Measurements from ENCODE around the gene POLR2I.
"Not testable (repeated sequence)": the region's sequence is repeated elsewhere in the genome, so short reads cannot be mapped to it uniquely, and the experiment has no call there.

The POLR2I gene

GRCh38 chr19:36131221-36131620 lies 16.5 kb upstream of the POLR2I start:
- DNase-seq = not testable (repeated sequence)

GRCh38 chr19:36128392-36128736 lies 13.7 kb upstream of the POLR2I start:
- DNase-seq = no peak

- no peak for DNase-seq
Observed at GRCh38 chr19:36125557-36125956, 10.9 kb upstream of the POLR2I start.

DNA sequence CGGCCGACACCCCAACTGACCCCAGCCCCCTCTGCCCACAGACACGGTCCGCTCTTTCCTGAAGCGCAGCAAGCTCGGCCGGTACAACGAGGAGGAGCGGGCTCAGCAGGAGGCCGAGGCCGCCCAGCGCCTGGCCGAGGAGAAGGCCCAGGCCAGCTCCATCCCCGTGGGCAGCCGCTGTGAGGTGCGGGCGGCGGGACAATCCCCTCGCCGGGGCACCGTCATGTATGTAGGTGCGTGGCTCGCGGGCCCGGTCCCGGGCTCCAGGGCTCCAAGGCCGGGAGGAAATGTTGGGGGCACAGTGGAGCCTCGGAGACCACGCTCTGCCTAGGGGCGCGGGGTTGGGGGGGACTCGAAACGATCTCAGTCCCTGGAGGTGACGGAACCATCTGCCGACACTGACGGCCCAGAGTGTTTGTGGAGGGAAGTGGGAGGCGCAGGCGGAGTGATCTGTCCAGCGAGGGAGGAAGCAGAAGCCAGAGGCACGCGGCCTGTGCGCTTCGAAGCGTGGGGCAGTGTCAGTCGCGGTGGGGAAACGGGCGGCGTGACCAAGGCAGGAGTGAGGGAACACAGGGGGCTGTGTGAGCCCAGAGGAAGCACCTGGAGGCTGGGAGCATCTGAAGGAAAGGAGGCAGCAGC lies 6.9 kb upstream of the POLR2I start:
- no peak for DNase-seq

DNA sequence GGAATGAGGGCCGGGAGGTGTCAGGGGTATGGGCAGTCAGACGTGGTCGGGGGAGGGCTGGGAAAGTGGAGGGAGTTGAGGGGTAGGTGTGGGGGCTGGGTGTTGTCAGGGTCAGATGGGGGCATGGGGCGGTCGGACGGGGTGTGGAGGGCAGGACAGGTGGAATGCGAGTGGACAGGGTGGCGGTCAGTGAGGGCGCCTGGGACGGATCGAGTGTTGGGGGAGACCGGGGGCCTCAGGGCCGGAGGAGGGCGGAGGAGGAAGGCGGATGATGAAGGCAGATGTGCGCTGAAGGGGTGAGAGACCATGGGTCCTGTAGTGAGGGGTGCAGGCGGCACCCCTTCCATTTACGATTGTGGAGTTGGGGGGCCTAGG lies 6.3 kb upstream of the POLR2I start:
- no peak for DNase-seq

GRCh38 chr19:36120092-36120983 lies 5.7 kb upstream of the POLR2I start:
- no peak for DNase-seq

DNA sequence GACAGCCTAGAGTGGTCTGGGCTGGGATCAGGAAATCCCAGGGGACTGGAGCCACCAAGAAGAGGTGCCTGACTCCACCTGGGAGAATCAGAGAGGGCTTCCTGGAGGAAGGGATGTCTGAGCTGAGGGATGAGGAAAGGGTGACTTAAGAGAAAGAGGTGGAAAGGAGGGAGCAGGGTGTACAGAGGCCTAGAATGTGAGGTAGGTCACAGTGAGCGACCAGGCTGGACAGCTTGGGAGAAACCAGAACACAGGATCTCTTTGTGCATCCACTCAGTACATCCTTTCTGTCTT lies 1.6 kb upstream of the POLR2I start:
- DNase-seq = no peak

DNA sequence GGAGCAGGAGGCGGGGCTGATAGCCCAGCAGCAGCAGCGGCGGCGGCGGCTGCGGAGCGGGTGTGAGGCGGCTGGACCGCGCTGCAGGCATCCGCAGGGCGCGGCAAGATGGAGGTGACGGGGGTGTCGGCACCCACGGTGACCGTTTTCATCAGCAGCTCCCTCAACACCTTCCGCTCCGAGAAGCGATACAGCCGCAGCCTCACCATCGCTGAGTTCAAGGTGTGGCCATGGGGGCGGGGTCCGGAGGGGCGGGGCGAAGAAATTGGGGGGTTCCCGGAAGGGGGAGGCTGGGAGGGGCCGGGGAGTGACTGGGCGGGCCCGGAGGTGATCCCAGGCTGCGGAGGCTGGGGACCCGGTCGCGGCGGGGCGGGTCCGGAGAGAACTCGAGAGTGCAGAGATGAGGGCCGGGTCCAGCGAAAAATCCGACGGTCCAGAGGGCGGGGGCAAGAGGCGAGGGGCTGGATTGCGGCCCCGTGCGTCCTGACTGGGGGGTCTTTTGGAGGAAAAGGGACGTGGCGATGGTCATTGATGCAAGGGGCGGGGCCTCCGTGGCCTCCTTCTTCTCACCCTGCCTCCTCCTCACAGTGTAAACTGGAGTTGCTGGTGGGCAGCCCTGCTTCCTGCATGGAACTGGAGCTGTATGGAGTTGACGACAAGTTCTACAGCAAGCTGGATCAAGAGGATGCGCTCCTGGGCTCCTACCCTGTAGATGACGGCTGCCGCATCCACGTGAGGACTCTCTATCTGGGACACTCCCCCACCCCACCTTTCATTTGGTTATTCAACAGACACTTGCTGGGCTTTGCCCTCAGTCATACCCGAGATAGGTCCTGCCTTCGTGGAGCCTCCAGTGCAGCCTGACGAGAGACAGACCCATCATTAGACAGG lies 1.0 kb upstream of the POLR2I start, which contains the start of gene TBCB:
TBCB (plus strand) TSS at position 16 of the 891 bp plus-strand sequence; CDS start at position 109, 93 bp downstream.
- peak; percentile 70 for DNase-seq

DNA sequence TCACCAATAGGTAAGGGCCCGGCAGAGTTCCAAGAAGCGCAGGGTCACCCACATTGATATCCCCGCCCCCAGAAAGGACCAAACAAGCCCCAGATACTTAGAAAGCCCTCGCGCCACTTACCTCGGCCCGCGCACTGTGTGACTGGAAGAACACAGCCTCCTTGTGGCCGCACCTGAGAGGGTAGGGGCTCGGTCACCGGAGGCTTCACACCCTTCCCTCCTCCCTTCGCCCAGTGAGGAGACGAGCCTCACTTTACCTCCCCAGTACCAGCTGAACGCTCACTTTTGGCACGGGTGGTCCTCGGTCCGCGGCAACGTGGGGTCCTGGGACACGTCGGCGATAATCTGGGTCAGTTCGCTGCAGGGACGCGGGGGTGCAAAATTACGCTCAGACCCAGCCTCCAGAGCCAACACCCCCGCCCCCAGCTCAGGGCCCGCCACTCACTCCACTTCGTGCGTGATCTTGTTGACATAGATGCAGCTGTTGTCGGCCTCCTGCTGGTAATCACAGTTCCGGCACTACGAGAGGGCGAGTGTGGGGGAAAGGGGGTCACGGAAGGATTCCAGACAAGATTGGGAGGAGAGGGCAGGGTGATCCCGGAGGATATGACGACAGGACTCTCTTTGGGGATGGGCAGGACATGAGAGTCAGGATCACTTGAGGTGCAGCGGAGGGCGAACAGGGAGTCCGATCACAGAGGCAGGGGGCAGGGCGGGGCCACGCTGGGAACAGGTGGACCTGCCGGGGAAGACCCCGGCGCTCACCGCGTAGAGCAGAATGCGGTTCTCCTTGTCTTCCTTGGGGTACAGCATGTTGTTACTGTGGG lies 568 bp downstream of the POLR2I start:
- no peak for DNase-seq

DNA sequence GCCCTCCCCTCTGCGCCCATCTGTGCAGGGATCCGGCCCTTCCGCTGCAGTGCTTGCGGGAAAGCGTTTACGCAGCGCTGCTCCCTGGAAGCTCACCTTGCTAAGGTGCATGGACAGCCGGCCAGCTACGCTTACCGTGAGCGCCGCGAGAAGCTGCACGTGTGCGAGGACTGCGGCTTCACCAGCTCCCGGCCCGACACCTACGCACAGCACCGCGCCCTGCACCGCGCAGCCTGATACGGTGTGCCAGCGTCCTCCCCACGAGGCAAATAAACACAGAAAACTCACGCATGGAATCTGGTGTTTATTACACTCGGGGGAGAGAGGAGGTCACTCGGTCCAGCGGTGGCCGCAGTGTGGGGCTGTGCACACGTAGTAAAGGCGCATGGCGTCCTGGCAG lies 1.2 kb downstream of the POLR2I start:
- no peak for DNase-seq

DNA sequence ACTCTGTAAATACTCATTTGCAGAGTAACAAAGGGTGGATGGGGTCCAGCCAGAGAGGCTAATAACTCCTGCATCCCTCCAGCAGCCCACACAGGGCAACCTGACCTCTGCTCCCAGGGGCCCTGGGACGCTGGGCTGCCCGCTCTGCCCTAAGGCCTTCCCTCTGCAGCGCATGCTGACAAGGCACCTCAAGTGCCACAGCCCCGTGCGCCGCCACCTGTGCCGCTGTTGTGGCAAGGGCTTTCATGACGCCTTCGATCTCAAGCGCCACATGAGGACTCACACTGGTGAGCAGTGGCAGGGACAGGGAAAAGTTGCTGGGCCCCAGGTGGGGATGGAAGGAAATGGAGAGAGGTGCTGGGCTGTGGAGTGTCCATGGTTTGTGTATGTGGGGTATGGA lies 2.0 kb downstream of the POLR2I start:
- DNase-seq = no peak

GRCh38 chr19:36111200-36111539 lies 3.5 kb downstream of the POLR2I start:
- DNase-seq = no peak

DNA sequence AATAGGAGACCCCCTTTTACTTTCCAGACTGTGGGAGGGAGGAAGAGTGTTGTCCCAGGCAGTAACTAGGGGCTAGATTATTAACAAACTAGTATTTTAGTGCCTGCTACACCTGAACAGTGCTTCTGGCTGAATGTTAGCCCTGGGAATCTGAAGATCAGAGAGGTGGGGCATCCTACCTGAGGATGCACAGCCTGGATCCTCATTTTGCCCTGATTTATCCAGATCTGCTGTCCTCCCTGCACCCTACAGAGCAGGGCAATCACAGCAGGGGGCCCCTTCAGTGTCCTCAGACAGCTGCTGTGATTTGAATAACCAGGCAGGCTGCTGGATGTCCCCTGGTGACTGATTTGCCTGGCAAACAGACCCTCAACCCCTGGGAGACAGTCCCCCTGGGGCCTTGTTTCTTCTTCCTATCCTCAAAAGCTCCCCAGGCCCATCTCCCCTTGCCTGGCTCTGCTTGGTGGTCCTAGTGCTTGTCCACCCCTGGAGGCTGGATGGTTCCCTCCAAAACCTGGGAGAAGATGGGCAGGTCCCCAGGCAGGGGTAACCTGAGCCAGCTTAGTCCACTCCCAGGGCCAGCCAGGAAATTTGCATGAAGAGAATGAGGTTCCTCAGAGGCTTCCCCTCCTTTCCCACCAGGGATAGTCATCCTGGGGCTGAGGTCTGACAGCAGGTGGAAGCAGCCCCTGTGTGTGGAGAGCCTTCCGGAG lies 4.0 kb downstream of the POLR2I start, which contains the start of gene OVOL3:
OVOL3 (plus strand) TSS at position 657 of the 713 bp plus-strand sequence. CDS start 60 bp downstream, outside the sequence.
- no peak for DNase-seq

DNA sequence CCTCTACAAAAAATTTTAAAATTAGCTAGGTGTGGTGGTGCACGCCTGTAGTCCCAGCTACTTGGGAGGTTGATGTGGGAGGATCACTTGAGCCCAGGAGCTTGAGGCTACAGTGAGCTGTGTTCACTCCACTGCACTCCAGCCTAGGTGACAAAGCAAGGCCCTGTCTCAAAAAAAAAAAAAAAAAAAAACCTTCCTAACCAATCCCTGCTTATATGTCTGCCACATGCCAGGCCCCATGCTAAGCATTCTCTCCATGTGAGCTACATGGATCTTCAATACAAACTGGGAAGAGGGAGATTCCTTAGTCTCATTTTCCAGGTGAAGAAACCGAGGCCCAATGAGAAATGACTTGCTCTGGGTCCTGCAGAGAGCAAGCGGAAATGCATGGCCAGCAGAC lies 6.0 kb downstream of the POLR2I start:
- DNase-seq = no peak

DNA sequence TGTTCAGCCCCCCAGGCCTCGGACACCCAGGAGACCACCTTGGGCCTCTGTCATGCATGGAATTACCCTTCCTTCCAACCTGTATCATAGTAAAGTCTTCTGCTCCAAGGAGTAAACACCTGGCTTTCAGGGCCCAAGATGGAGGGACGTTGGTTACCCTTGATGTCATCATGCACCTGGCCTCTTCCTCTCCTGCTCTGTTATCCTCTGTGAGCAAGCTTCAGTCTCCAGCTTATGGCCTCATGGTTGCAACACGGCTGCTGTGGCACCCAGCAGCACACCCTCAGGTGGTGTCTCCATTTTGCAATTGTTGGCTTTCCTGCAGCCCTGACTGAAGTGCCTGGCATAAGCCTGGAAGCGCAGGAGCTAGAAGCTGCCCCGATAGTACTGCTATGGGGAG lies 7.7 kb downstream of the POLR2I start:
- no peak for DNase-seq

GRCh38 chr19:36106441-36106840 lies 8.2 kb downstream of the POLR2I start:
- no peak for DNase-seq

GRCh38 chr19:36103842-36104552 lies 10.7 kb downstream of the POLR2I start:
- no peak for DNase-seq

- no peak for DNase-seq
Observed at GRCh38 chr19:36103040-36103626, 11.5 kb downstream of the POLR2I start.

GRCh38 chr19:36101550-36102327 lies 12.9 kb downstream of the POLR2I start:
- no peak for DNase-seq

DNA sequence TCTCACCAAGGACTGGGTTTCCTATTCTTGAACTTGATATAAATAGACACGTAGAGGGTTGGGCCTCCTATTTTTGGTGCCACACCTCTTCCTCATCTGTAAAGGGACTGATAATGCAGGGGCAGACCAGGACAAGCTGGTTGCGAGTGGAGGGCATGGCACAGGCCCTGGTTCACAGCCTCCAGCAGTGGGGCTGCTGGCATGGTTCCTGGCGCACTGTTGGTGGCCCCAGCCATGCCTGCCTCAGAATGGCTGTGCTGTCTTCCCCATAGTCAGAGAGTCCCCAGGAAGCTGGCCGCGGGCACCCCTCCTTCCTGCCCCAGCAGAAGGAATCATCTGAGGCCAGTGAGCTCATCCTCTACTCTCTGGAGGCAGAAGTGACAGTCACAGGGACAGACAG lies 14.2 kb downstream of the POLR2I start:
- no peak for DNase-seq
